Naive thymus-derived CD4-positive, alpha-beta T cell (primary cell): ENCODE measurements around the gene CEMP1. TPM values are rescaled to one million over a fixed set of nuclear protein-coding genes. Genes with fewer than 3 reads are reported as not detected.
"Not testable (repeated sequence)": the region's sequence is repeated elsewhere in the genome, so short reads cannot be mapped to it uniquely, and the experiment has no call there.

Experiments used
- ATAC-seq: fragments of 150-1000 bp; cut with Tn5 transposase; 2 replicates; pipeline ENCODE4 v1.10.0; 2021; ENCODE audit warnings: mild to moderate bottlenecking, moderate library complexity
- CTCF ChIA-PET: fragments of 350-600 bp; sonication (Branson Sonifier 250); formaldehyde crosslinking; loops from one replicate; lab custom pipeline; 2021; ENCODE audit warnings: antibody characterized with exemption; lab: Charles Lee
- POLR2A ChIA-PET: fragments of 350-600 bp; sonication (Branson Sonifier 250); formaldehyde crosslinking; loops from one replicate; lab custom pipeline; 2021; ENCODE audit warnings: antibody characterized with exemption, inconsistent platforms; lab: Charles Lee
- DNase-seq, 9 donors: peaks; one replicate each; pipeline versions ENCODE4 v3.0.0 to v3.0.0-alpha.2; 2020 to 2022; ENCODE audit warnings: mixed read lengths in 1 of 9
- H3K27ac ChIP-seq: one replicate; pipeline ENCODE4 v1.7.0; 2013; ENCODE audit warnings: mild to moderate bottlenecking, low read depth, low read length, moderate library complexity
- H3K27me3 ChIP-seq, 2 donors: one replicate each; pipeline ENCODE4 v1.7.0; 2013; ENCODE audit warnings: low read length in 2 of 2, mild to moderate bottlenecking in 2 of 2, moderate library complexity in 2 of 2; ENCODE audit not compliant: control insufficient read depth in 2 of 2, insufficient read depth in 2 of 2
- H3K36me3 ChIP-seq, 3 experiments: 1 replicate in 2 of 3; 2 replicates in 1 of 3; pipeline ENCODE4 v1.7.0; 2013; ENCODE audit warnings: low read length in 3 of 3, mild to moderate bottlenecking in 3 of 3, moderate library complexity in 1 of 3; ENCODE audit not compliant: insufficient read depth in 3 of 3, control insufficient read depth in 2 of 3
- H3K4me1 ChIP-seq, 2 donors: one replicate each; pipeline ENCODE4 v1.7.0; 2013; ENCODE audit warnings: low read length in 2 of 2, mild to moderate bottlenecking in 2 of 2, moderate library complexity in 1 of 2; ENCODE audit not compliant: control insufficient read depth in 2 of 2, insufficient read depth in 2 of 2
- H3K4me3 ChIP-seq: 2 replicates; pipeline ENCODE4 v1.7.0; 2013; ENCODE audit warnings: mild to moderate bottlenecking, low read length
- H3K9me3 ChIP-seq, 3 experiments: 1 replicate in 2 of 3; 2 replicates in 1 of 3; pipeline ENCODE4 v1.7.0; 2013; ENCODE audit warnings: low read length in 3 of 3; ENCODE audit not compliant: control insufficient read depth in 2 of 3
- H3K27ac Mint-ChIP-seq, 9 donors: one replicate each; pipeline ENCODE4 v1.8.0; 2020 to 2022; ENCODE audit warnings: mixed read lengths in 9 of 9, mild to moderate bottlenecking in 8 of 9, moderate library complexity in 5 of 9, inconsistent platforms in 2 of 9
- H3K27me3 Mint-ChIP-seq, 5 donors: one replicate each; pipeline ENCODE4 v1.8.0; 2021 to 2022; ENCODE audit warnings: mixed read lengths in 5 of 5, mild to moderate bottlenecking in 1 of 5
- H3K36me3 Mint-ChIP-seq, 5 donors: one replicate each; pipeline ENCODE4 v1.8.0; 2020 to 2022; ENCODE audit warnings: mixed read lengths in 5 of 5, mild to moderate bottlenecking in 3 of 5, inconsistent platforms in 1 of 5
- H3K4me1 Mint-ChIP-seq, 7 donors: one replicate each; pipeline ENCODE4 v1.8.0; 2020 to 2022; ENCODE audit warnings: mixed read lengths in 7 of 7, mild to moderate bottlenecking in 3 of 7, inconsistent platforms in 1 of 7
- H3K4me3 Mint-ChIP-seq, 10 donors: one replicate each; pipeline ENCODE4 v1.8.0; 2020 to 2022; ENCODE audit warnings: mild to moderate bottlenecking in 10 of 10, mixed read lengths in 10 of 10, moderate library complexity in 6 of 10, inconsistent platforms in 2 of 10
- H3K9me3 Mint-ChIP-seq, 11 donors: one replicate each; pipeline ENCODE4 v1.8.0; 2020 to 2022; ENCODE audit warnings: mixed read lengths in 11 of 11, mild to moderate bottlenecking in 4 of 11, inconsistent platforms in 1 of 11, moderate library complexity in 1 of 11
- intact Hi-C, 2 donors: fragments of 100-400 bp; cut with micrococcal nuclease; formaldehyde crosslinking; loops; one replicate each; pipeline ENCODE4 v1.15.1; 2023
- polyA plus RNA-seq, 2 donors: library from polyadenylated mRNA; unstranded; fragments of 300-500 nt; fragmentation: Illumina TruSeq; gene quantifications; one replicate each; pipeline ENCODE4 v1.2.3, GENCODE V29; 2021
- total RNA-seq, 6 experiments: library from RNA in 5 of 6; stranded (reverse) in 5 of 6; gene quantifications; 1 replicate in 5 of 6; 2 replicates in 1 of 6; pipeline ENCODE4 v1.2.3 and lab custom pipeline; 2021 to 2026

The CEMP1 gene
- total and polyA plus RNA-seq, 7 experiments from 2014 or later = 1.4 to 7.3 (median 3.3) TPM; not detected in 2

DNA sequence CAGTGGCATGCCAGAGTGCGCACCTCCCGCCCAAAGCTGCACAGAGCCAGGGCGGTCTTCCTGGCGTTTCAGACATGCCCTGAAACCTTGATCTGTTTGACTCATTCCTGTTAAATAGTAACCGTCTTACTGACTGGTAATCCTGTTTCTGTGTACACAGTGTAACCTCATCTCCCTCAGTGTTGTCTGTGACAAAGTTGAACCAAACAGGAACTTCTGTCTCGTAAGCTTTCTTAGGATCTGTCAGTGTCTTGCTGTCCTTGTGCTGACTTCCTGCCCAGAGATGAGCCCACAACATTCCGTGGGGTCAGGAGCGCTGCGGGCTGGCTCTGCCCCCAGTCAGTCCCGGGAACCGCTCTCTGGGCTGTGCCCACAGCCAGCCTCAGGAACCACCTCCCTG lies 37.4 kb upstream of the CEMP1 start:
- H3K27me3 Mint-ChIP-seq, POLR2A ChIA-PET, H3K36me3 Mint-ChIP-seq, H3K27ac ChIP-seq, H3K4me1 ChIP-seq, H3K27ac Mint-ChIP-seq, H3K4me3 ChIP-seq, CTCF ChIA-PET, DNase-seq, H3K27me3 ChIP-seq, H3K4me1 Mint-ChIP-seq, H3K4me3 Mint-ChIP-seq, intact Hi-C loops, H3K36me3 ChIP-seq, H3K9me3 Mint-ChIP-seq, ATAC-seq, H3K9me3 ChIP-seq: not testable (repeated sequence)

DNA sequence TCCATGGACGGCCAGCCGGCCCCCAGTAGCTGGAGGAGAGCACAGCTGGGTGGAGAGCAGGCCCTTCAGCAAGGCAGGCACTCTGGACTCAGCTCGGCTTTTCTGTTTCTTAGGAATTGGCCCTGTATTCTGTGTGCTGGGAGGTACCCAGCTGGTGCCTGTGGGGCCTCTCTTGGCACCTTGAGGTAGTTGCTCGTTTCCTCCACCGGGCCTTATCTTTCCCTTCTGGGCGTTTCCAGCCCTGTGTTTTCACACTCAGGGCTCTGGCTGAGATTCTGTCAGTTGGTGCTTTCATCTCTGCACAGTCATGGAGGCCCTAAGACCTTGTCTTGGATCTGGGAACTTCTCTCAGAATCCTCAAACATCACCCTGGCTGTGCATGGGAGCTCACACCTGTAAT lies 36.3 kb upstream of the CEMP1 start:
- H3K4me1 Mint-ChIP-seq, H3K4me3 Mint-ChIP-seq, H3K9me3 ChIP-seq, H3K4me1 ChIP-seq, ATAC-seq, H3K9me3 Mint-ChIP-seq, DNase-seq, CTCF ChIA-PET, H3K27ac ChIP-seq, H3K27me3 ChIP-seq, H3K4me3 ChIP-seq, H3K27ac Mint-ChIP-seq, H3K27me3 Mint-ChIP-seq, H3K36me3 Mint-ChIP-seq, H3K36me3 ChIP-seq, POLR2A ChIA-PET, intact Hi-C loops: not testable (repeated sequence)

DNA sequence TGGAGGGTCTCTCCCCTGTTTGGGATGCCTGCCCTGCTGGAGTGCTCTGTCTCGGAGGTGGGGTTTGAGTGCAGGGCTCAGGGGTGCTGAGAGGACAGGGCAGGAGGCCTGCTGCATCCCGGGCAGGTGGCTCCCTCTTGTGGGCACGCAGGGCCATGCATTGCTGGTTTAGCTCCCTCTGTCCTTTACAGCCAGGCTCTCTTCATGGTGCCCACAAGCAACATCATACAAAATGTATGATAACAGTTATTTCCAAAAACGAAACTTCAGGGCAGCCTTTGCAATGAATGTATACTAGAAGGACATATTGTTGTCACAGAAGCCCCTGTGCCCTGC lies 29.6 kb upstream of the CEMP1 start:
- H3K27ac Mint-ChIP-seq, intact Hi-C loops, H3K36me3 Mint-ChIP-seq, H3K4me3 Mint-ChIP-seq, H3K4me1 Mint-ChIP-seq, H3K27me3 ChIP-seq, CTCF ChIA-PET, H3K4me1 ChIP-seq, H3K27me3 Mint-ChIP-seq, H3K36me3 ChIP-seq, H3K9me3 Mint-ChIP-seq, POLR2A ChIA-PET, H3K27ac ChIP-seq, H3K9me3 ChIP-seq, H3K4me3 ChIP-seq: not testable (repeated sequence)
- ATAC-seq (peak; percentile 94), DNase-seq (peak; percentile 35 to 71 (median 55))

DNA sequence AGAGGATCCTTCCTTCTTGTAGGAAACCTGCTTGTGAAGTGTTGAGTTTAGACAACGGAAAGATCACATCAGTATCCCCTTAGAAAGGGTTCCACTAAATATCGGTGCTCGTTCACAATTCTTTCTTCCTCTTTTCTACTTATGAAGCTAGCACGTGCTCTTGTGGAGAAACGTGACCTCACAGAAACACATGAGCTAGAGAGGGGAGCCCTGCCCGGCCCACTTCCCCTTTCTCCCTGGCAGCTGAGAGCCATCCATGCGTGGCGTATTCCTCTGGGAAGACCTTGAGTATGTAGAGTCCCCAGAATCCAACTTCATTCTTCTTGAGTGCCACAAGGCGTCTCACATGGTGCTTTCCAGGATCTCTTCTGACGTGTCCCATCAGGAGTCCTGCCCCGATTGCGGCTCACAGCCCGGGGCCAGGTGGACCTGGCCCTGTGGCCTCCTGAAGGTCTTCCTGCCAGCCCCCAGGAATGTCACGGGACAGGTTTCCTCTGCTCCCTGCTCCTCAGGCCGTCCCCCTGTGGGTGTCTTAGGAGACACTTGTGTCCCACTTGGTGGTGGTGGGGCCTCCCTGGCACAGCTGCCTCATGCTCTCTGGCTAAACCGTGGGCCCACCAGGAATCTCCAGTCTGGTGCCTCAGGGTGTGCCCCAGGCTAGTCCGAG lies 29.1 kb upstream of the CEMP1 start:
- H3K4me1 Mint-ChIP-seq, H3K4me1 ChIP-seq, H3K27me3 Mint-ChIP-seq, CTCF ChIA-PET, H3K9me3 ChIP-seq, H3K36me3 ChIP-seq, H3K27me3 ChIP-seq, H3K27ac Mint-ChIP-seq, H3K9me3 Mint-ChIP-seq, H3K4me3 Mint-ChIP-seq, H3K27ac ChIP-seq, DNase-seq, H3K36me3 Mint-ChIP-seq, H3K4me3 ChIP-seq, POLR2A ChIA-PET, intact Hi-C loops: not testable (repeated sequence)
- ATAC-seq = peak; percentile 73

DNA sequence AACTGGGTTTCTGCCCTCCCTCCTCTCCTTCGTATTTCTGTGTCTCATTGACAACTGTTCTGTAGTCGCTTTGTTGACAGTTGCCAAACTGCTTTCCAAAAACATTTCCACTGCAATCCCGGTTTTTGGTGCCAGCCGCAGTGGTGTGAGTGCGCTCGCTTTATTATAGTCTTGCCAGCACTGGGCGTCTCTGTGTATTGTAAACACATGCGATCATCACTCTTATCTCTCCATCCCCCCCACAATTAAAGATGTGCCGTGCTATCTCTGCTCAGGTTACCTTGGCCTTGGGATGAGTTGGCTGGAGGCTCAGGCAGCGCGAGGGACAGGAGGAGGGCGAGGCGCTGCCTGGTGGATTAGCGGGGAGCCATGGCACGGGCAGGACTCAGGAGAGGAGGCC lies 25.9 kb upstream of the CEMP1 start:
- ATAC-seq, H3K4me3 ChIP-seq, POLR2A ChIA-PET: not testable (repeated sequence)

DNA sequence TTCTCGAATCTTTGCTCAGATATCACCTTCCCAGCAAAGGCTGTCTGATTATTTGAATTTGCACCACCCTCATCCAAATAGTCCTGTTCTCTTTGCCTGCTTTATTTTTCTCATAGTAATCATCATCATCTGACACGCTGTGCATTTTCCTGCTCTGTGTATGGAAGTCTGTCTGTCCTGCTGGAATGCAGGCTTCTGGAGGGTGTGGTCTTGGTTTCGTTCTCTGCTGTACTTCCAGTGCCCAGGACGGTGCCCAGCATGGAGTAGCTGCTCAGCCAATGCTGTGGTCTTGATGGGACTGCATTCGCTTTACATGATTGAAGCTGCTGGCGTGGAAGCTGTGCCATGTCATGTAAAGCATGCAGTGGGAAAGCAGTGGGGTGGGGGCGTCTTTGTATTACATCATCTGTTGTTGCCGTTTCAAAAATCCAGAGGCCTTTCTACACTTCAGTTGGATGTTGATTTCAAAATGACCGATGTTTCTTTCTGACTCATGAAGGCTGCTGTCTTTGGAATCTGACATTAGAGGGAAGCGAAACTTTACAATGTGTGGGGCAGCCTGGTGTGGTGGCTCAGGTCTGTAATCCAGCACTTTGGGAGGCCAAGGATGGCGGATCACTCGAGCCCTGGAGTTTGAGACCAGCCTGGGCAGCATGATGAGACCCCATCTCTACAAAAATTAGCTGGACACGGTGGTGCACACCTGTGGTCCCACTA lies 23.7 kb upstream of the CEMP1 start:
- not testable (repeated sequence) for H3K27ac ChIP-seq

More for the DNA sequence above, 25.9 kb upstream of the CEMP1 start:
- H3K9me3 ChIP-seq, DNase-seq, H3K27ac ChIP-seq, H3K27ac Mint-ChIP-seq, CTCF ChIA-PET, H3K4me1 ChIP-seq, H3K36me3 ChIP-seq, H3K9me3 Mint-ChIP-seq, intact Hi-C loops, H3K27me3 ChIP-seq, H3K4me3 Mint-ChIP-seq, H3K36me3 Mint-ChIP-seq, H3K4me1 Mint-ChIP-seq, H3K27me3 Mint-ChIP-seq: not testable (repeated sequence)

DNA sequence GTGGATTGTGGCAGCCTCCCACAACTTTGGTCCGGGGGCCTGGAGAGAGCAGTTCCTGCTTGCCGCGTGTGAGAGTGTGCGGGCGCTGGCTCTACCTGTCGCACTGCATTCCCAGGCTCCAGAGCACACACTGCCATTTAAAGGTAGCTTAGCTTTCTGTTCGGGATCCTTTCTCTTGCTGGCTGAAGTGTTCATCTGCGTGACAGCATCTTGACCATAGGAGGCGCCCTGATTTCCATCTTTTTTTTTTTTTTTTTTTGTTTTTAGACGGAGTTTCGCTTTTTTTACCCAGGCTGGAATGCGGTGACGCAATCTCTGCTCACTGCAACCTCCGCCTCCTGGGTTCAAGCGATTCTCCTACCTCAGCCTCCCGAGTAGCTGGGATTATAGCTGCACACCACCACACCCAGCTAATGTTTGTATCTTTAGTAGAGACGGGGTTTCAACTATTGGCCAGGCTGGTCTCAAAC lies 20.2 kb upstream of the CEMP1 start:
- peak overlapping the region in 1 of 9 donors; percentile 26 for H3K27ac Mint-ChIP-seq
- H3K4me3 ChIP-seq, CTCF ChIA-PET, H3K9me3 Mint-ChIP-seq, DNase-seq, H3K36me3 ChIP-seq, H3K27ac ChIP-seq, H3K4me1 ChIP-seq, POLR2A ChIA-PET, intact Hi-C loops, H3K27me3 ChIP-seq, ATAC-seq, H3K27me3 Mint-ChIP-seq, H3K4me3 Mint-ChIP-seq, H3K9me3 ChIP-seq, H3K36me3 Mint-ChIP-seq, H3K4me1 Mint-ChIP-seq: not testable (repeated sequence)

More for the DNA sequence above, 23.7 kb upstream of the CEMP1 start:
- POLR2A ChIA-PET, H3K27me3 ChIP-seq, intact Hi-C loops, H3K36me3 ChIP-seq, H3K27ac Mint-ChIP-seq, H3K4me3 ChIP-seq, DNase-seq, CTCF ChIA-PET, H3K4me1 ChIP-seq, H3K36me3 Mint-ChIP-seq, H3K27me3 Mint-ChIP-seq, H3K9me3 Mint-ChIP-seq, H3K4me3 Mint-ChIP-seq, H3K9me3 ChIP-seq, H3K4me1 Mint-ChIP-seq: not testable (repeated sequence)
- peak; percentile 75 for ATAC-seq
